Thyroid gland (tissue), 4 donors: ENCODE data around the gene ZNF576. TPM values are rescaled to one million over a fixed set of nuclear protein-coding genes. Genes with fewer than 3 reads are reported as not detected.

ENCODE experiments used
- DNase-seq, 2 donors: peaks; one replicate each; pipeline ENCODE4 v3.0.0-alpha.2; 2019
- H3K27ac ChIP-seq, 3 donors: fragments of 200-600 bp; sonication (generic); 1 replicate in 2 of 3; 2 replicates in 1 of 3; pipeline ENCODE4 v1.5.1; 2016 to 2019; ENCODE audit warnings: mild to moderate bottlenecking in 1 of 3, moderate library complexity in 1 of 3
- H3K27me3 ChIP-seq: fragments of 200-600 bp; sonication (generic); one replicate; pipeline ENCODE4 v1.5.1; 2019
- H3K36me3 ChIP-seq, 2 donors: fragments of 200-600 bp; sonication (generic); one replicate each; pipeline ENCODE4 v1.5.1; 2016 to 2019
- H3K4me1 ChIP-seq, 2 donors: fragments of 200-600 bp; sonication (generic); one replicate each; pipeline ENCODE4 v1.5.1; 2017 to 2019
- H3K4me3 ChIP-seq, 3 donors: fragments of 200-600 bp; sonication (generic); replicated peaks in 1 of 3; 1 replicate in 2 of 3; 2 replicates in 1 of 3; pipeline ENCODE4 v1.5.1; 2016; ENCODE audit warnings: mild to moderate bottlenecking in 1 of 3
- H3K9me3 ChIP-seq: fragments of 200-600 bp; sonication (generic); one replicate; pipeline ENCODE4 v1.5.1; 2017
- CTCF ChIP-seq, 6 experiments: fragments of 200-600 bp in 3 of 6; fragments of 450-650 bp in 3 of 6; sonication (generic) in 3 of 6; IDR thresholded peaks; one replicate each; pipeline ENCODE4 v1.5.1; 2016 to 2019; ENCODE audit warnings: antibody characterized with exemption in 6 of 6, mild to moderate bottlenecking in 2 of 6, inconsistent platforms in 1 of 6, moderate library complexity in 1 of 6
- POLR2A ChIP-seq, 2 donors: fragments of 450-650 bp; IDR thresholded peaks; one replicate each; pipeline ENCODE4 v1.6.1; 2017; ENCODE audit warnings: antibody characterized with exemption in 2 of 2, mild to moderate bottlenecking in 2 of 2, moderate library complexity in 1 of 2
- WGBS, 2 donors: methylation state at CpG; one replicate each; pipeline ENCODE4 v1.1.5; 2017; 5-methylcytosine and 5-hydroxymethylcytosine counted together
- intact Hi-C: fragments of 100-400 bp; cut with DNase I; formaldehyde crosslinking; loops from one replicate; pipeline ENCODE4 v1.15.1; 2023
- total RNA-seq, 4 donors: library from RNA; depleted of rRNA; stranded (reverse); fragments of >200 nt; gene quantifications; one replicate each; pipeline ENCODE4 v1.2.3, GENCODE V29; 2016

The ZNF576 gene
- total RNA-seq, 4 donors from 2014 or later: 15.7 to 23.5 (median 17.9) TPM

GRCh38 chr19:43626838-43627237, 30.4 kb downstream of the ZNF576 start:
- Histone ChIP-seq H3K27me3 (no peaks in the 10 kb centered on the region), H3K9me3 (no peaks in the 10 kb centered on the region), H3K4me1 (no peaks in the 10 kb centered on the region), H3K27ac (no peak overlapping the region), H3K36me3 (no peaks in the 10 kb centered on the region), H3K4me3 (no peak overlapping the region)
- intact Hi-C loops: no loop called here
- WGBS, 2 donors: 61 to 65% methylated on average over 16 to 17 of the region's 17 CpGs
- no peak for DNase-seq
- no peak for TF ChIP-seq CTCF (IDR thresholded peaks at IDR 0.05)
- TF ChIP-seq POLR2A (IDR thresholded peaks at IDR 0.05): no peak

GRCh38 chr19:43628646-43629326, 32.4 kb downstream of the ZNF576 start:
- DNase-seq: no peak
- WGBS, 2 donors: 78 to 83% methylated on average over 1 to 3 of the region's 3 CpGs
- no peak for TF ChIP-seq CTCF (IDR thresholded peaks at IDR 0.05)
- no peak for TF ChIP-seq POLR2A (IDR thresholded peaks at IDR 0.05)
- H3K9me3 ChIP-seq: no peaks in the 10 kb centered on the region
- H3K27me3 ChIP-seq: no peaks in the 10 kb centered on the region
- intact Hi-C loops: no loop called here
- H3K27ac ChIP-seq: no peak overlapping the region
- H3K36me3 ChIP-seq: no peaks in the 10 kb centered on the region
- H3K4me3 ChIP-seq: no peak overlapping the region
- no peaks in the 10 kb centered on the region for H3K4me1 ChIP-seq

- Histone ChIP-seq H3K4me3 (no peak overlapping the region), H3K27ac (no peak overlapping the region), H3K27me3 (no peaks in the 10 kb centered on the region), H3K4me1 (no peaks in the 10 kb centered on the region), H3K36me3 (no peaks in the 10 kb centered on the region), H3K9me3 (no peaks in the 10 kb centered on the region)
- no peak for DNase-seq
- 88 to 90% methylated on average over 5 of the region's 5 CpGs for WGBS, 2 donors
- TF ChIP-seq POLR2A (IDR thresholded peaks at IDR 0.05) (no peak), CTCF (IDR thresholded peaks at IDR 0.05) (no peak)
- intact Hi-C loops: no loop called here
Measured at GRCh38 chr19:43631491-43631890, 35.1 kb downstream of the ZNF576 start.

GRCh38 chr19:43633520-43633919, 37.1 kb downstream of the ZNF576 start:
- Histone ChIP-seq H3K9me3 (no peaks in the 10 kb centered on the region), H3K4me1 (no peaks in the 10 kb centered on the region), H3K27me3 (no peaks in the 10 kb centered on the region), H3K27ac (no peak overlapping the region), H3K36me3 (no peaks in the 10 kb centered on the region), H3K4me3 (no peak overlapping the region)
- TF ChIP-seq POLR2A (IDR thresholded peaks at IDR 0.05) (no peak), CTCF (IDR thresholded peaks at IDR 0.05) (no peak)
- no peak for DNase-seq
- intact Hi-C loops: no loop called here
- WGBS, 2 donors: 87% methylated on average over 4 of the region's 4 CpGs

GRCh38 chr19:43634068-43634467, 37.7 kb downstream of the ZNF576 start:
- H3K36me3 ChIP-seq: no peaks in the 10 kb centered on the region
- DNase-seq: no peak
- no peaks in the 10 kb centered on the region for H3K4me1 ChIP-seq
- no peak for TF ChIP-seq POLR2A (IDR thresholded peaks at IDR 0.05)
- TF ChIP-seq CTCF (IDR thresholded peaks at IDR 0.05): no peak
- H3K27ac ChIP-seq: no peak overlapping the region
- no peaks in the 10 kb centered on the region for H3K9me3 ChIP-seq
- intact Hi-C loops: no loop called here
- H3K27me3 ChIP-seq: no peaks in the 10 kb centered on the region
- no peak overlapping the region for H3K4me3 ChIP-seq
- 92 to 100% methylated on average over 2 to 5 of the region's 5 CpGs for WGBS, 2 donors
